Skeletal muscle cell (primary cell): ENCODE results near the gene MTSS2.
A peak's percentile ranks its signal among the peaks of the same experiment; 100 is the strongest.

Experiments used
- DNase-seq: peaks from one replicate; pipeline ENCODE4 v3.0.0-alpha.2; 2010; ENCODE audit warnings: low read depth
- H3K4me3 ChIP-seq: 2 replicates; pipeline ENCODE4 v1.5.1; 2011; ENCODE audit warnings: low read depth, mild to moderate bottlenecking, control low read depth, low read length, moderate library complexity

MTSS2 gene

GRCh38 chr16:70660672-70661350 is 25.0 kb downstream of the MTSS2 start:
- H3K4me3 ChIP-seq = no peak overlapping the region
- no peak for DNase-seq

- H3K4me3 ChIP-seq = no peak overlapping the region
- no peak for DNase-seq
Observed at GRCh38 chr16:70659953-70660671, 25.7 kb downstream of the MTSS2 start.

DNA sequence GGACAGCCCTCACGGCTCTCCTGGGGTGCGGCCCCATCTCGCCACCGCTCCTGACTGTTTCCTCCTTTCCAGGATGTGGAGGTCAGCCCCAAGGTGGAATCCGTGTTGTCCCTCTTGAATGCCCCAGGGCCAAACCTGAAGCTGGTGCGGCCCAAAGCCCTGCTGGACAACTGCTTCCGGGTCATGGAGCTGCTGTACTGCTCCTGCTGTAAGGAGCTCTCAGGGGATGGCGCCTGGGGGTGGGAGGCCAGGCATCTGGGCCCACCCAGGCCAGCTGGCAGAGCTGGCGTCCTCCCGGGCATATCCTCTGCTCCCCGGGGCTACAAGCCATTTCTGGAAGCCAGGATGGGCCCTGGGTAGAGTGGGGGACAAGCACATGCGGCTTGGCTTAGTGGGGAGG is 26.3 kb downstream of the MTSS2 start:
- no peak overlapping the region for H3K4me3 ChIP-seq
- no peak for DNase-seq

- DNase-seq = no peak
- H3K4me3 ChIP-seq = no peak overlapping the region
Observed at GRCh38 chr16:70658921-70659320, 26.9 kb downstream of the MTSS2 start.

DNA sequence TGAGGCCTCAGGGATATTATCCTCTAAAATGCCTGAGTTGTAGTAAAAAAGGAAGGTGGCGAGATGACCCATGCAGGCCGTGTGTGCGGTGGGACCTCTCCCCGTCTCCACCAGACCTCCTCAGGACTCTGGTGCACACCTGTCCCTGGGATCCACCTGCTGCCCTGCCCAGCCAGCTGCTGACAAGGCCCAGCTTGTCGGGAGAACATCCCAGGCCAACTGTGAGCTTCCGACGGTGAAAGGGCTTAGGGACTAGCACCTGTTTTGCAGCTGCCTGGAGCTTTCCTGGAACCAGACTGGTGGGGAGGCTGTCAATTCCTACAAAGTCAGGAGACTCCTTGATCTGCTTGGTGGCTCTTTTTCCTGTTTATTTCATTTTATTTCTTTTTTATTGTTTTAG is 27.9 kb downstream of the MTSS2 start:
- peak; percentile 36 for DNase-seq

DNA sequence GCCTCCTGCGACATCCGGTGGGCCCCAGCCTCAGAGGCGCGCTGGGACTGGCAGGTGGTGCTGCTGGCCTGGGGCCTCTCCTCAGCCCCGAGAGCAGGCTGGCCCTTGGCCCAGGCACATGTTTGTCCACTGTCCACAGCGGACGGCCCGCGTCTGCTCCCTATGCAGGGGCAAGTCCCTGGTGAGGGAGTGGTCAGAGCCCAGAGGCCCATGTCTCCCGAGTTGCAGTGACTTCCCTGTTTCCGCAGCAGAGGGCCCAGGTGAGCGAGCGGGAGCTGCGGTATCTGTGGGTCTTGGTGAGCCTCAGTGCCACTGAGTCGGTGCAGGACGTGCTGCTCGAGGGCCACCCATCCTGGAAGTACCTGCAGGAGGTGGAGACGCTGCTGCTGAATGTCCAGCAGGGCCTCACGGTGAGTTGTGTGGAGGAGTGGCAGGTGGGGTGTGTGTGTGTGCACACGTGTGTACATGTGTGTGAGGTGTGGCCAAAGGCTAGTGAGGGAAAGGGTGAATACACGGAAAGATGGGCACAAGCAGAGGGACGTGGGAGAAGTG is 29.1 kb downstream of the MTSS2 start:
- no peak overlapping the region for H3K4me3 ChIP-seq
- no peak for DNase-seq

More for the DNA sequence above, 27.9 kb downstream of the MTSS2 start:
- no peak overlapping the region for H3K4me3 ChIP-seq

GRCh38 chr16:70656065-70656711 is 29.7 kb downstream of the MTSS2 start:
- H3K4me3 ChIP-seq = no peak overlapping the region
- DNase-seq = no peak

DNA sequence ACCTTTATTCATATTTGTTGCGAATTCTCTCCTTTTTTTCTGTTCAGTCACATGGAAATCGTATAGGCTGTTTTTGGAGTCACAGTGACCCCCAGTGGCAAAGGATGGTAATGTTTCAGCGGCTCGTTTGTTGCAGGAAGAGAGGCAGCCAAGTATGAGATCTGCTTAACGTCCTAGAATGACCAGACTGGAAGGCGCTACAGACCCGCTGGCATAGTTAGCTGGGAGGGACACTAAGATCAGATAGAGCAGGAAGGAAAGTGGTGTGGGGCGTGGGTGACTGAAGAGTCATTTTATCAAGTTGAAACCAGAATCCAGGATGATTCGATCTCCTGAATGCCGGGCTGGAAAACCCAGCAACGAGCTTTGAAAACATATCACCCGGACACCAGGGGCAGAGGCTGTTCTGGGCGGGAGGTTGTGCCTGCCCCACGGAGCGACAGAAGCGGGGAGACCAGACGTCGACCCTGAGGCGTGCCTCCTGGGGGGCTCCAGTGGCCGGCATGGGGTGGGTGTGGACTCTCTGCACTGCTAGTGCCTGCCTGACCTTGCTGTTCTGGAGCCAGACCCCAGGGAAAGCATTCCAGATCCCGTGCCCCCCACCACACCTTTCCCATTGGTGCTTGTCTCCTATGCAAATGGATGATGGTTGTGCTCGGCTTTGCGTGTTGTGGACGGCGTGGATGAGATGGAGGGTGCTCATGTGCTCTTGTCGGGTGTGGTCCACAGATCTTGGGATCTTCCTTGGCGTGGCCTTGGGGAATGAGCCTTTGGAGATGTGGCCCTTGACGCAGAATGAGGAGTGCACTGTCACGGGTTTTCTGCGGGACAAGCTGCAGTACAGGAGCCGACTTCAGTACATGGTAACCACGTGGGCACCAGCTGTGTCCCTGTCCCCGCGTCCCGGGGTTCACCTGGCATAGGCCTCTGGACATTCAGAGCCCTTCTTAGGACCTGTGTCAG is 31.8 kb downstream of the MTSS2 start:
- peak; percentile 25 for DNase-seq
- H3K4me3 ChIP-seq = peak overlapping the region; percentile 23

DNA sequence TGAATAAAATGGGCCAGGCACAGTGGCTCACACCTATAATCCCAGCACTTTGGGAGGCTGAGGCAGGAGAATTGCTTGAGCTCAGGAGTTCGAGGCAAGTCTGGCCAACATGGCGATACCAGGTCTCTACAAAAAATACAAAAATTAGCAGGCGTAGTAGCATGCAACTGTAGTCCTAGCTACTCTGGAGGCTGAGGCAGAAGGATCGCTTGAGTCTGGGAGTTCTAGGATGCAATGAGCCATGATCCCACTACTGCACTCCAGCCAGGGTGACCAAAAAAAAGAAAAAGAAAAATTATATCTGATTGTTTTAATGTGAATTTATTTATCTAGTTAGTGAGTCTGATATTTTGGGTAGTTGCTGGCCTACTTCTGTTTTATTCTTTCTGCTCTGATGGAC is 32.4 kb downstream of the MTSS2 start:
- no peak overlapping the region for H3K4me3 ChIP-seq
- no peak for DNase-seq

DNA sequence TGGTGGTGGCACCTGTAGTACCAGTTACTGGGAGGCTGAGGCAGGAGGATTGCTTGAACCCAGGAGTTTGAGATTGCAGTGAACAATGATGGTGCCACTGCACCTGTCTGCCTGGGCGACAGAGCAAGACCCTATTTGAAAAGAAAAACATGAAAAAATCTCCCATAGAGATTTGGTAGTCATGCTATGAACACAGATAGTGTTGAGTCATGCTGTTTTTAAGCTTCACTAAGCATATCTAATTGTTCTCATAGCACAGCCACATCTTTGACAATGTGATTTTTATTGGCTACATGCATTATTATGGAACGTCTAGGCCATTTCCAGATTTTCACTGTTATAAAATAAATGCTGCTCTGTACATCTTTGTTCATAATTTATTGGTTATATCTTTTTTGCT is 33.5 kb downstream of the MTSS2 start:
- H3K4me3 ChIP-seq = no peak overlapping the region
- no peak for DNase-seq

DNA sequence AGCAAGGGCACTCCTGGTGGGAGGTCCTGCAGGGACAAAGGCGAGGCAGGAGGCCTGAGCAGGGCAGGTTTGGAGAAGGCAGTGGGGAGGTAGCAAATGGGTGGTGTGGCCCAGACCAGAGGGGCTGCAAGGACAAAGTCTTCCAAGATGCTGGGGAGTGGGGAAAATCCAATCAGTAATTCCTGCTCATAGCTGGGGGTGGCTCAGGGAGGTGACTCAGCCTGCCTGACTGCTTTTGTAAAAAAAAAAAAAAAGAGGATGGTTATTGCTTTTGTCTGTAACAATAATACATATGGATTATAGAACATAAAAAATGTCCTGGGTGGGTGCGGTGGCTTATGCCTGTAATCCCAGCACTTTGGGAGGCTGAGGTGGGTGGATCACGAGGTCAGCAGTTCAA is 34.3 kb downstream of the MTSS2 start:
- no peak overlapping the region for H3K4me3 ChIP-seq
- no peak for DNase-seq

DNA sequence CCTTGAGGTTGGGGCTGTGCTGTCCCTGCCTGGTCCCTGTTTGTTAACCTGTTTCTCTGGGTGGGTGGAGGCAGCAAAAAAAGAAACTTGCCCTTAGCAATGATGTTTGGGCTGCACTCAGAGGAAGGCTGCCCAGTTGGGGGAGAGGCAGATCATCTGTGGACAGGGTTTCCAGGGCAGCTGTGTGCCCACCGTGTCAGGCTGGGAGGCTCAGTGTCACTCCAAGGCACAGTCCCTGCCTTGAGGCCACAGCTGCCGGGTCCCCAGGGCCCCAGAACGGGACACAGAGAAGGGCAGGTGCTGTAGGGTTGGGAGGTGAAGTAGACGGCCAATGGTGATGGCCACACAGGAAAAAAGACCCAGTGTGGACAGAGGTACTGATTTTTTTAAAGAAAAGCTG is 35.6 kb downstream of the MTSS2 start:
- no peak for DNase-seq
- H3K4me3 ChIP-seq = no peak overlapping the region

DNA sequence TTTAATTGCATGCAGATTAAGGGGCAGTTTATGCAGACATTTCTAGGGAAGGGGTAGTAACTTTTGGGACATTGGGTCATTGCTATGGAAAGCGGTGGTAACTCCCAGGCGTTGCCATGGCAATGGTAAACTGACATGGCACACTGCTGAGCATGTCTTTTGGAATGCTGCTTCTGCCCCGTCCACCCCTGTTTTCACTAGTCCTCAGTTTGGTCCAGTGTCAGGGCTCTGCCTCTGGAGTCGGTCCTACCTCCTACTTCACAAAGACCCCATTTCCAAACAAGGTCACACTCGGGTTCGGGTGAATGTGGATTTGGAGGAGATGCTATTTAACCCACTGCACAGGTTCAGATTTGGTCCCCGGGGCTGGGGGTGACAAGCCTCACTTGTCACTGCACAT is 36.6 kb downstream of the MTSS2 start:
- no peak for DNase-seq
- no peak overlapping the region for H3K4me3 ChIP-seq

GRCh38 chr16:70648606-70649005 is 37.2 kb downstream of the MTSS2 start:
- DNase-seq = no peak
- no peak overlapping the region for H3K4me3 ChIP-seq

DNA sequence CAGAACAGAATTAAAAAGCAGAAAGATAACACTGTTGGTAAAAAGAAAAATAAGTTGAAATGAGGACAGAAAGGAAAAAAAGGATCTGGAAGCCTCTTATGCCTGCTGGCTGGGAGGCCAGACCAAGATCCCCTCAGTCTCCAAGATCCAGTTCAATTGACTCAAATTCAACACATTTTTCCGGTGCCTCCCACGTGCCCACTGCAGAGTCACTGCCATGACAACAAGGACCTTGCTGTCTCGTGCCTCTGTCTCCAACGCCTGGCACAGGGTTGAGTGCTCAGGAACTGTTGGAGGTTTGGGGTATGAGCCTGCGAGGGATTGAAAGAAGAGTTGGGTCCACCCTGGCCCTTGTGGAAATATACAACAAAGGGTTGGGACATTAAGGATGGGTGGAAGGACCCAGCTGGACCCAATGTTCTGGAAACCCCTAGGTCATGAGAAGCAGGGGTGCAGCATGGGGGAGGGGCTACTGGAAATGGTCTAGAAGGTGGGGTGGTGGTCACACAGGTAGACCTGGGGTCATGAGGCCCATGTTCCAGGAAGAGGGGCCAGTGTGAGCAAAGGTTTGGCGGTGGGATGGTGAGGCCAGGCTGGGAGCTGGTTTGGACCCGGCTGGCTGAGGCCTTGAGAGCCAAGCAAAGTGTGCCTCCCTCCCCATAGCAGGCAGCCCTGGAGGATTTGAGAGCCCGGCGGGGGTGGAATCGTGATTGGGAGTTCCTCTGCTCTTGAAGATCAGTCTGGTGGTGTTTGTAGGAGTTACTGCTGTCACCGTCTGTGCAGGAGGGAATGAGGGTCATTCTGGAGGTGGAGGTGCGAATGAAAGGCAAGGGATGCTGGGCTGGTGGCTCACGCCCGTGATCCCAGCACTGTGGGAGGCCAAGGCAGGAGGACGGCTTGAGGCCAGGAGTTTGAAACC is 38.2 kb downstream of the MTSS2 start:
- peak overlapping the region; percentile 21 for H3K4me3 ChIP-seq

DNA sequence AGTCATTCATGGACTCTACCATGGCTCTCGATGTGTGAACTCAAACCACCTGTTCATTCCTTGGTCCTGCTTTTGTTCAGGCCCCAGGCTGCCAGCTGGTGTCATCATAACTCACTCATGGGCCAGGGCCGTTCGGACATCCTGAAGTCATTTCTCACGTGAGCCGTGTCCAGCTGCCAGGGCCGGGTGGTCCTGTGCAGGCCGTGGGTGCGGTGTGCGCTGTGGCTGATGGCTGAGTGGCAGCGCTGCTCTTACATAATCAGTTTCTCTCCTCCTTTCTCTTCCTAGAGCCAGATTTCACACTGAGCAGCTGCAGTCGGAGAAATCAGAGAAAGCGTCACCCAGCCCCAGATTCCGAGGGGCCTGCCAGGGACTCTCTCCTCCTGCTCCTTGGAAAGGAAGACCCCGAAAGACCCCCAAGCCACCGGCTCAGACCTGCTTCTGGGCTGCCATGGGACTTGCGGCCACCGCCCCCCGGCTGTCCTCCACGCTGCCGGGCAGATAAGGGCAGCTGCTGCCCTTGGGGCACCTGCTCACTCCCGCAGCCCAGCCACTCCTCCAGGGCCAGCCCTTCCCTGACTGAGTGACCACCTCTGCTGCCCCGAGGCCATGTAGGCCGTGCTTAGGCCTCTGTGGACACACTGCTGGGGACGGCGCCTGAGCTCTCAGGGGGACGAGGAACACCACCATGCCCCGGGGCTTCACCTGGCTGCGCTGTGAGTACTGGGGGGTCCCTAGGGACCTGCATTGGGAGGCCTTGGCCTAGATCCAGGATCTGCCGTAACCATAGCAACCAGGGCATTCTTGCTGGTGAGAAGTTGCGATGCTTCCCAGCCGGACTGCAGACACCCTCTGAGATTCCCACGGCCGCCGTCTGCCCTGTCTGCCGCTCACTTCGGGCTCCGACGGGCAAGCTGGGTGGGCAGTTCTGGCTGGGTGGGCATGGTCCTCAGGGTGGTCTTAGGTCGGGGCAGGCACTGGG is 39.3 kb downstream of the MTSS2 start, which contains the start of gene IL34:
IL34 (plus strand) TSS at position 300 of the 982 bp plus-strand sequence; CDS start at position 689, 389 bp downstream.
- peak; percentile 61 for DNase-seq
- peak within 1 kb of the TSS; percentile 21 for H3K4me3 ChIP-seq

More for the DNA sequence above, 38.2 kb downstream of the MTSS2 start:
- no peak for DNase-seq
